Coronary artery (tissue), 2 donors: ENCODE data around the gene TTYH3.

Experiments
- DNase-seq: peaks from one replicate; pipeline ENCODE4 v3.0.0-alpha.2; 2017; ENCODE audit warnings: low spot score
- H3K27ac ChIP-seq, 2 donors: fragments of 200-600 bp; sonication (generic); one replicate each; pipeline ENCODE4 v1.5.1; 2016 to 2019
- H3K4me3 ChIP-seq: fragments of 200-600 bp; sonication (generic); 2 replicates; pipeline ENCODE4 v1.5.1; 2016; ENCODE audit warnings: mild to moderate bottlenecking, moderate library complexity
- CTCF ChIP-seq: fragments of 200-600 bp; sonication (generic); IDR thresholded peaks from one replicate; pipeline ENCODE4 v1.5.1; 2019; ENCODE audit warnings: antibody characterized with exemption

The TTYH3 gene

DNA sequence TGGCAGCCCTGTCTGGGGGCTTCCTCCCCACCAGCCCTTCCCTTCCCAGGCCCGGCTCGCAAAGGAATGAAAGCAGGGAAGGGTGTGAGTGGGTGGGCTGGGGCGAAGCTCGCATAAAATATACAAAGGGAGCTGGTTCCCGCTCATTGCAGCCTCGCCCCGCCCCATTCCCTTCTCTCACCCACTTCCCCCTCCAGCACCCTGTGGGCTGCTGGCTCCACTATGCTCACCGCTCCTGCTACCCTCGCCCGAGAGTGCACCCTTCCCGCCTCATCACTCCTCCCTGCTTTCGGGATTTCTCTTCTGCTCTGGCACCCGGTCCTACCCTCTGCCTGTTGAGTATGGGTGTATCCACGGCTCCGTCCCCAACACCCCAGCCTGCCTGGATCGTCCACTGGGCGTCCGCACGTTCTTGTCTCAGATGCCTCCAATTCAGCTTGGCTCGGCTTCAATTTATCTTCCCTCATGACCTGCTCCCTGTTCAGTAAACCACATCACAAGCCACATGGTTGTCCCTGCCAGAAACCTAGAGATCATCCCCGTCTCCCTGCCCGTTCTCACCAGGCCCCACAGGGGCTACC is 14.4 kb upstream of the TTYH3 start:
- Histone ChIP-seq H3K4me3 (peak overlapping the region; percentile 49), H3K27ac (peak overlapping the region; percentile 5 to 53)
- no peak for TF ChIP-seq CTCF
- no peak for DNase-seq

DNA sequence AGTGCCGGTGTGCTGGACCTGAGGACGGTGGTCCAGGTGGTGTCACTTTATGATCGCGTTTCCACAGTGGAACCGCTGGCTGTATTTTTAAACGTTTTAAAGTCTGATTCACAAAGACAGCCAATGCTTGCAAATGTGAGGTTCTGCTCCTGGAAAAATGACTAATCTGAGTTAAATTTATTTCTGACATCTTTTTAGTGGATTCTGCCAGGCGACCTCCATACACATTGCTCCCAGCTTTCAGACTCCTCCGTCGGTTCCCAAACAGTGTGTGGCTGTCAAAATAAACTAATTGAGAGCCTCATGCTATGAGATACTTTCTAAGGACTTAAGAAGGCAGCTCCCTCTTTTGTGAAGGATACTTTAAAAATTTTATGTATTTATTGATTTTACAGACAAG is 12.7 kb upstream of the TTYH3 start:
- TF ChIP-seq CTCF, result no peak
- DNase-seq, result no peak
- H3K27ac ChIP-seq, result peak overlapping the region; percentile 30 to 38

GRCh38 chr7:2621061-2621828 is 10.5 kb upstream of the TTYH3 start:
- TF ChIP-seq CTCF, result no peak

More for the DNA sequence above, 12.7 kb upstream of the TTYH3 start:
- peak overlapping the region; percentile 5 for H3K4me3 ChIP-seq

GRCh38 chr7:2621948-2622640 is 9.7 kb upstream of the TTYH3 start:
- DNase-seq, result no peak

More at GRCh38 chr7:2621061-2621828, 10.5 kb upstream of the TTYH3 start:
- no peak for DNase-seq
- peak overlapping the region in 1 of 2 donors; percentile 5 for H3K27ac ChIP-seq
- no peak overlapping the region for H3K4me3 ChIP-seq

DNA sequence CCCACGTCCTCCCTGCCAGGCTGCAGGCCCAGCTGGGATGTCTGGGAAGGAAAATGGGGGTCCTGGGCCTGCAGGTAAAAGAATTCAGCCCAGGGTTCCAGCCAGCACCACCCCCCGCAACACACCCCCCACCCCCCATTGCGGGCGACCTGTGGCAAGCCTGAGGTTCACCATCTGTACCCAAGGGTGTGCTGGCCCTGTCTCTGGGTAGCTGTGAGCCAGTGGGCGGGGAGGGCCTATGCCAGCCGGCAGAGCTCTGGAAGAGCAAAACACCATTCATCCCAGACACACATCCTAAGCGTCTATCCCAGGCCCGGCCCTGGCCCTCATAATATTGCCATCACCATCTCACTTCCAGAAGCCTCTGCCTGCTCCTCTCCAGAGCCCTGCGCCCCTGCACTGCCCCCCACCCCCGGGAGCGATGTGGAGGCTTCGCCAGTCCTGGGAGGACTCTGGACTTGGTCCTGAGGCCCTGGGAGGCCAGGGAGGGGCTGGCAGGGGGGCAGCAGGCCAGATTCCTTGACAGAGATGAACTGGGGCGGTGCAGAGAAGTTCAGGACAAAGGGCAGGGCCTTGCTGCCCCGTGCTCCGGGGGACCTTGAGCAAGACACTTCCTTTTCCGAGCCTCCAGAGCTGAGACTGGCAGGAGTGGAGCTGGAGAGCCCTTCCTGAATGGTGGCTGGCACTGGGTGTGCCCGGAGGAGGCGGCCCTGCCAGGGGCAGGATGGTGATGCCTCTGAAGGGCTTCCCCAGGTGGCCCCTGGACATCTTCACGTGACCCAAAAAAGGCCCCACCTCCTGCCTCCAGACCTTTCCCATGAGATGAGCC is 8.7 kb upstream of the TTYH3 start:
- H3K4me3 ChIP-seq, result no peak overlapping the region
- no peak overlapping the region for H3K27ac ChIP-seq
- no peak for DNase-seq
- no peak for TF ChIP-seq CTCF

More at GRCh38 chr7:2621948-2622640, 9.7 kb upstream of the TTYH3 start:
- Histone ChIP-seq H3K27ac (peak overlapping the region in 1 of 2 donors; percentile 5), H3K4me3 (no peak overlapping the region)
- TF ChIP-seq CTCF, result no peak

DNA sequence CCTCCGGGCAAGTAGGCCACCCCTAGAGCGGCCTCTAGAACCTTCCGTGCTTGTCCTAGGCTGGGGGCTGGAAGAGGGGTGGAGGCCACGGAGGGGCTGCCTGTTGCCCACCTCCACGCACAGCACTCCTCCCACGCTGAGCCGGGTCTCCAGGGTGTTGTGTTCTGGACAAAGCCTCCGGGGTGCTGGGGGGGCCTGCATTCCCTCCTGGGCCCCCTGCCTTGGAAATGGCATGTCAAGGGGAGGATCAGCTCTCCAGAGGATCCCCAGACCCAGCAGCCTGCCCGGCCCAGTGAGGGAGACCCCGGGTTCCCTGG is 8.1 kb upstream of the TTYH3 start:
- Histone ChIP-seq H3K4me3 (no peak overlapping the region), H3K27ac (no peak overlapping the region)
- TF ChIP-seq CTCF, result no peak
- no peak for DNase-seq
